LHCN-M2 (cell line): ENCODE results near the gene HOXA11. TPM values are rescaled to one million over a fixed set of nuclear protein-coding genes. Genes with fewer than 3 reads are reported as not detected.

ENCODE experiments used
- DNase-seq: peaks from one replicate; pipeline ENCODE4 v3.0.0-alpha.2; 2012; ENCODE audit warnings: low read depth
- total RNA-seq: library from RNA; depleted of rRNA; stranded (reverse); fragments of >200 nt; gene quantifications from 2 replicates; pipeline ENCODE4 v1.2.3, GENCODE V29; 2014

Gene HOXA11
- total RNA-seq, 1 experiment from 2014 or later: 4.0 TPM

DNA sequence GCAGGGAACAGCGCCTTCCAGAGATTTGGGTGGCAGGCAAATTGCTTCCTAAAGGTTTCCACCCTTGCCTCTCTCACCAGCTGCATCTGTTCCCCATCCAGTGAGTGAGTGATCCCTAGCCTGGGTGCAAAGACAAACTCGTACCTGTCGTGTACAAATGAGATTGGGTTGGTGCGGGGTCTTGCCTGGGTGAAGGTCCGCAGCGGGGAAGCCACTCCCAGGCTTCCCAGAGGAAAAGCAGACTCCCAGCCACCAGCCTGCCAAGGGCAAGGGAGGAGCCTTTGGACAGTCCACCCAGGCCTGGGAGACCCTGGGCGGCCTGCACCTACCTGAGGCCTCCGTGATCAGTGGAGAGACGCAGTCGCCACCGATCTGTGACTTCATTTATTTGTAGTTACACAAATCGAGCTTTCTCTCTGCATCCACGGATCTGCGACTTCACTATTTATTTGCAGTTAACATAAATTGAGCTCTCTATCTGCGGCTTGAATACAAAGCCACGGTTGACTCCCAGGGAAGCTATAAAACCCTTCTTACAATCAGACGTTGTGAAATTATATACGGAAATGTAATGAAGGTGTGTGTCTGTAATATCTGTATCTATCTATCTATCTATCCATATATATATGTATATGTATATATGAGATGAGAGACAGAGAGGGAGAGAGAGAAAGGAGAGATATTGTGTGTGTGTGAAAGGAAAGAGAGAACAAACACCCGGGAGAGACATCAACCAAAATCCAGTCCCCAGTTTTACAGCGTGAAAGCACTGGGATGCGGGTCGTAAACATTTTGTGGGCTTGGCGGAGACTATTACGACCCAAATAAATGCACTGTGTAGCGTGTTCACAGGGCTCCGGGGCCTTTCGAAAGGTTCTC is 25.5 kb downstream of the HOXA11 start:
- DNase-seq: no peak

GRCh38 chr7:27158436-27159265 is 26.4 kb downstream of the HOXA11 start:
- DNase-seq: no peak

DNA sequence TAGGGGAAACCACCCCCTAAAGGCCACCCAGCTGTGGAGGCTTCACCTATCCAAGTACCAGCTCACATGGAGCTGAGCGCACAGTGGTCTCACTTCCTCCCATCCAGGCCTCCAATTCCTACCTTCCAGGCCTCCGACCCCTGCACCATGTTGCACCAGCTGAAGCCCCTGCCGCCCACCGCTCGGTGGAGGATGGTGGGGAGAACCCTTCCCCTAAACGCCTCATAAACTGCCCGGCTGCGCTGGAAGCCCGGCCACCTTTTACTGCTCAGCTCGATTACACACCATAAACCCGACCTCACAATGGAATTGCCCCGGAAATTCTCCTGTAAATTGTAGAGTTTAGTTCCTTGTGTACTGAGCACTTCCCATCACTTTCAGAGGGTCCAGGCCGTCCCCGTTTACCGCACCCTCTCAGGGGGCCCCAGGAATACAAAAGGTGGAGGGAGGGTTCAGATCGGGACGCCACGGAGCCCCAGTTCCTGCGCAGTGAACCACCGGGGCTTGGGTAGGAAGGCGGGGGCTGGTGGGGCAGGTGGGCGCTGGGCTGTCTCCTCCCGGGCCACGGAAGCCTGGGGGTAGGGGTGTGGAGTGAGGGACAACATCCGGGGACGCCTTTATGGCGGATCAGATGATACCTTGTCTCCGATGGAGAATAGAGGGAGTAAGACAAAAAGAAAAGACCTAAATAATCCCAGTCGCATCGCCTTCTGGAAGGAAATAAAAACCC is 27.2 kb downstream of the HOXA11 start:
- no peak for DNase-seq

DNA sequence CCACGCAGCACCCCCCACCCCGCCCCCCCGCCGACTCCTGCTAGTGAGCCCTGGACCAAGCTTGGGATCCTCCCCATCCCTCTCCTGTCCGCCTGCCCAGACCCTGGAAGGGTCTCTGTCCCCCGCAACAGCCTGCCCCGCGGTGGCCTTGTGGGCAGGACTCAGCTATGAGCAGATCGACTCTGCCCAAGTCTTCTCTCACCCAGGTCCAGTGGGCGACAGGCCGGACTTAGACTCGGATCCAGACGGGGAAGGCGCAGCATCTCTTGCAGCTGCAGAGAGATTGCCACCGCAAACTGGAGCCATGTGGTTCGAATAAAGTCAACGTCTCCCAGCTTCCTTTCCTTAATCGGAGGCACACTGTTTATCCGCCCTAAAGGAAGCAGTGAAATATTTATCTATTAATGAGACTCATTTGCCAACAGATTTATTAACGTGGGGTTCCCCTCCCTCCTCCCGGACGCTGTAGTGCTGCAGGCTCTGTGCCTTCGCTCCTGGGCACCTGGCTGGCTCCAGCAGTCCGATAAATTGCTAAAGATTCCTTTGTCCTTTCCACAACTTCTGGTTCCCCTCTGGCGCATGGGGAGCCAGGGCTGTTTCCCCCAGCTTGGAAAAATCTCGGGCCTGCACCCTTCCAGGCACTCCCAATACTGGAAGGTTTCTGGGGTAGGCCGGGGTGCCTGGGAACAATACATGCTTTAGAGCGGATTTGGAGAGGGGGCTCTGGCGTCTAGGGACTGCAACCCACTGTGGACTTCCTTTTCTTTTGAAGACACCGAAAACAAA is 27.9 kb downstream of the HOXA11 start:
- no peak for DNase-seq

GRCh38 chr7:27156508-27156898 is 28.5 kb downstream of the HOXA11 start, which contains the start of gene HOXA7:
Gene HOXA7 (minus strand): TSS chr7:27156675. CDS start chr7:27156545, 130 bp downstream.
- peak; percentile 79 for DNase-seq

GRCh38 chr7:27155816-27156507 is 29.1 kb downstream of the HOXA11 start:
- peak; percentile 50 for DNase-seq

GRCh38 chr7:27154901-27155815 is 29.9 kb downstream of the HOXA11 start:
- DNase-seq: no peak

DNA sequence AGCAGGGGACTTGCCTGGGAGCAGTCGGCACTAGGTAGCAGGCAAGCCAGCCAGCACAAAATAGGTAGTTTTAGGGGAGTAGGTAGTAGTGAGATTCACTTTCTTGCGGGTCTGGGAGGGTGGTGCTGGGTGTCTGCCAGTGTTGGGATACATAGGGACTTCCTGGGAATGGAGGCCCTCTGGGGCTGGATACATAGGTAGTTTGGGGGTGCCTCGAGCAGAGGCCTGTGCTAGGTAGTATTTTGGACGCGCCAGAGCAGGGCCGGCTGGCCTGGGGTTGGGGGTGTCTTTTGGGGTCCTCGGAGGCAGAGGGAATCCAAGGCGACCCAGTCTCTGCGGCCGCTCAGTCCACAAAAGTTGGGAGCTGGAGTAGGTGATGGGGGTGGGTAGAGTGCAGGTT is 30.7 kb downstream of the HOXA11 start:
- DNase-seq: no peak

DNA sequence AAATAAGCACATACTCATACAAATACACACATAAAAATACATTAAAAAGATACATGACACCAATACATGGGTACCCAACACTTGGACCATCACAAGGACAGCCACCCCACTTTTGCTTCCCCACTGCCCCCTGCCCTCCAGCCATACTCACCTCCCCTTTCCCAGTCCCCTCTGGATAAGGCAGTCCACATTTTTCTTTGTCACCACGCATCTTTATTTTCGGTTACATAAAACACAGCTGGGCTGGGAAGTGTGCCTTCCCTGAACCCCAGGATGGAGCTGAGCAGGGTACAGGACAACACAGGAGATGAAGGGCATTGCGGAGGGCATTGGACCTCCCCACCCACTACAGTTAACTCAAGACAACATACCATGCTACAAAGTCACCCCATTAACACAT is 31.5 kb downstream of the HOXA11 start:
- no peak for DNase-seq

DNA sequence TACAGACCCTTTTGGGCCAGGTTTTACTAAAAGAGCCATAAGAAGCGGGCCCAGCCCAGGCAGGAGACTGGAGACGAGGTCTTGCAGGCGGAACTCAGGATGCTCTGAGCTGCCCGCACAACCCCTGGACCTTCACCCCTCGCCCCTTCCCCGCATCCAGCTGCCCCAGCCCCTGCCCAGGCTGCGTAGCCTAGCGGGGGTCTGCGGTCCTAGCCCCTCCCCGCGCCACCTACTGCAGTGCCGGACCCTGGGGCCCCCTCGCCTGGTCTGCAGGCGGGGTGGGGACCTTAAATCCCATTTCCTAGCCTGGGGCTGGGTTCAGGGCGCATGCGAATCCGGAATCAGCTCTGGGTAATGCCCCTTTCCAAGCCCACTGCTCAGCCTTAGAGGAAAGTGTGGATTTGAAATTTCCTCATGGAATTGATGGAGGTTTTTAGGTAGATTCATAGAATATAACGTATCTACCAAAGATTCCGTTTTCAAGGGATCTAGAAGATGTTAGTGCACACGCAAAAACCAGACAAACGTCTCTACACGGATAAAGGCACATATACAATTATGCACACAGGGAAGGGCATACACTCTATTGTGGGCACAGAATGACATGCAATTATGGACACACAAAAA is 32.1 kb downstream of the HOXA11 start:
- no peak for DNase-seq

- no peak for DNase-seq
These were observed 32.9 kb downstream of the HOXA11 start, which contains the start of gene HOXA3 for GRCh38 chr7:27151931-27152815. Gene HOXA3 (minus strand): TSS chr7:27152583. CDS start chr7:27110640, 41,943 bp downstream.

DNA sequence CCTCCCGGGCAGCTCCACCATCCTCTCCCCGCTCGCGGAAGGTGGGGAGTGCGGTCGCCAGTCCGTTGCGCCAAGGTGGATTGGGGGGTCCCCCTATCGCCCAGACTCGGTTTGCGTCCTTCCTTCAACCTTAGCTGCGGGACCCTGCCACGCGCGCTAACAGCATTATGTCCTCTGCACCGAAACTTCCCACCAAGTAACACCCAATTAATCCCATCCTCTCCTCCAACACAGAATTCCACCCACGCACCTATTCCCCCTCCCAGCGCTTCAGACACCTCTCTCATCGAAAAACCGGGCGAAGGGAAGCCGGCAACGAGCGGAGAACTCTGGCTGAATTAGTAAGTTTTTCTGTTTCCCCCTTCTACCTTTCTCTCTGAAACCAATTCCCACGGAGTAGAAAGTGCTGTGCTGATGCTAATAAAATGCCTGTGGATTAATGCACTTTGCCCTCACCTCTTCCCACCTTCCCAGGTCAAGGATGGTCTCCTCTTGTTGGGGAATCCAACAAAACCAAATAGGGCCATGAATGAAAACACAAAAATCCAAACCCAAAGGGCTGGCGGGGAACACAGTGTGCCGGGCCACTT is 33.6 kb downstream of the HOXA11 start:
- DNase-seq: no peak

DNA sequence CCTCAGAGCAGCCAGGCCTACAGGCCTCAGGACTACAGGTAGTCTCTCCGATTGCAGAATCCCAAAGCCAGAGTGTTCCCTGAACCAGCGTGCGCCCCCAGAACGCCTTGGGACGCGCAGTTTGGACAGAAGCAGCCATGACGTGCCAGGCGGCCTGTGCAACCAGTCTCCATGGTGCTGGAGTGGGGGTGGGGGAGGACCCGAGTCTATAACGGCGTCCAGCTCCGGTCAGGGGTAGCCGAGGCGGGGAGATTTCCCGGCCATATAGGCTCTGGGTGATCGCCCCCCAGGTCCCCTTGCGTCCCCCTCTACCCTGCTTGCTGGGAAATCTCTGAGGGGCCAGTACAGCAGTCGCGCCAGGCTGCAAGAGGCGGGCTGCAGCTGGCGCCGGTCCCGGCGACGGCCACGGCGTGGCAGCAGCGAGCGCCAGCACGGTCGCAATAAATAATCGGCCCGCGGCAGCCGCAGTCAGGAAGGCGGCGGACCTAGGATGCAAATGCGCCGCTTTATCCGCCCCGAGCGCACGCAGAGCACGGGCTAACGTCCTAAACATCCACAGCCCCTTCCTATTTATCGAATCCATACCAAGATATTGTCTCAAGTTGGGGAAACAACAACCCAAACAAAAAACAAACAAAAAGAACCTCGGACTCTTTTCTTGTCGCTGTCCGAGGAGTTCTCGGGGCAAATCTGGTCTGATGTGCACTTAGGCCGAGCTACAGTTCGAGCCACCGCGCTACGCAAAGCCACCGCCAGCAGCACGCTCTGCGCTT is 34.3 kb downstream of the HOXA11 start:
- DNase-seq: peak; percentile 77

DNA sequence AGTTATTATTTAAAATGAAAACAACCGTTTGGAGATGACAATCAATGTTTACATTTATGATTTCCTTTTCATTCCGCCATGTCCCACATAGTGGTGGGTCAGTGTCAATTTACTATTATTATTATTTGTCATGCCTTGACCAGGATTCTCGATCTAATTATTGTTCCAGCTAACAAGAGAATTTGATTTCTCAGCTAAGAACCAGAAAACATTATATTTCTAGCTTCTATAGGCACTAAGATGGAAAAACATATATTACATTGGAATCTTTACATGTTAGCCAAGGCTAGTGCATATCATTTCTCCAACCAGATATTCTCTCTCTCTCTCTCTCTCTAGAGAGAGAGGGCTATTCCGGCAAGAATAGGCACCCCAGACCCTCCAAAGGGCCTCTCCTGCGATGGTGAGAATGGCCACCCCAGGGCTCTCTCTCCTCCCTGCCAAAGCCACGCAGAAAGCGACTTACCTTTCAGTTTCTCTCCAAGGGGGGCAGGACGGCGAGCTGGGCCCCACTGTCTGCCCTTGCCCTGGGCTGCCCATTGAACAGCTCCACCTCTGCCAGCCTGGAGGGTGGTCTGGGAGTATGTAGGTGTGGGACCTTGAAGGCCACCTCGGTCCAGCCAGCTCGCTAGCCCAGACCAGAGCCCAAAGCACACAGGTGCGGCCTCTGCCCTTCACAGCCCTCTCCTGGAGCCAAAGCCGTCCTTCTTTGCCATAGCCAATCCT is 35.0 kb downstream of the HOXA11 start:
- DNase-seq: no peak

DNA sequence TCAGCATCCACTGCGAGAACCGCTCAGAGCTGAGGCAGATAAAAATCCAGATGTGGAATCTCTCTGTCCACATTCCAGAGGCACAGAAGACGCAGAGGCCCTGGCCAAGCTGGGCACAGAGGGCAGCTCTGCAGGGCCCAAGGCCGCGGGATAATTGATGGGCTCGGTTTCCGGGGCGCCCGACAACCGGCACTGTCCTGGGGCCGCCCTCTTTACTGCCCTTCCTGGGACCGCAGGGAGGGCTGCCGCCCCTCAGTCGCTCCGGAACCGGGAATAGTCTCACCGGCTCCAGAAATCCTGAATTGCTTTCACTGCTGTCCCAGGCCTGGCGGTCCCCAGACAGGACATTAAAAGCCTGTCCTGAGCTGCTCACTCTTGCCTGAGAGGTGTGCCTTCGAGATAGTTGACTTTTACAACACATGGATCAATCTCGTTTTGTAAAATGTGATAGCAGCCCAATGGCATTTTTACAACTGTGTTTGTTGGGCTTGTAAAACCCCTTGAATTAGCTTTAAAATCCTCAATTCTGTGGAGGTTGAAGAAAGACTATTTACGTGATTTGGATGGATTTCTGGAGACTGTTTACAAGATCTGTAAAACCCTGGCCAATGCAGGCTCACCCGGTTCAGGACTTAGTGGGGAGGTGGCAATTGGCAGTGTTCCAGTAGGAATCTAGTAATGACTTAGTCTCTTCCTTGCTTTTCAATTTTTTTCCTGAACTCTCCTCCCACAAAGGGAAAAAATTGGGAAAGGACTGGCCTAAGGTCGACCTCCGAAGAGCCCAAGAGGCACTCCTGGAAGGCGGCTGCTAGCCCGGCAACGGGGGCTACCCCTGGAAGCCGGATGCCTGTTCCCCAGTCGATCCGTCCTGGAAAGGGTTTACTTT is 36.0 kb downstream of the HOXA11 start:
- no peak for DNase-seq
